ENCODE data around the gene ZNF80.
"Not testable (repeated sequence)": the region's sequence is repeated elsewhere in the genome, so short reads cannot be mapped to it uniquely, and the experiment has no call there.

ZNF80 gene

DNA sequence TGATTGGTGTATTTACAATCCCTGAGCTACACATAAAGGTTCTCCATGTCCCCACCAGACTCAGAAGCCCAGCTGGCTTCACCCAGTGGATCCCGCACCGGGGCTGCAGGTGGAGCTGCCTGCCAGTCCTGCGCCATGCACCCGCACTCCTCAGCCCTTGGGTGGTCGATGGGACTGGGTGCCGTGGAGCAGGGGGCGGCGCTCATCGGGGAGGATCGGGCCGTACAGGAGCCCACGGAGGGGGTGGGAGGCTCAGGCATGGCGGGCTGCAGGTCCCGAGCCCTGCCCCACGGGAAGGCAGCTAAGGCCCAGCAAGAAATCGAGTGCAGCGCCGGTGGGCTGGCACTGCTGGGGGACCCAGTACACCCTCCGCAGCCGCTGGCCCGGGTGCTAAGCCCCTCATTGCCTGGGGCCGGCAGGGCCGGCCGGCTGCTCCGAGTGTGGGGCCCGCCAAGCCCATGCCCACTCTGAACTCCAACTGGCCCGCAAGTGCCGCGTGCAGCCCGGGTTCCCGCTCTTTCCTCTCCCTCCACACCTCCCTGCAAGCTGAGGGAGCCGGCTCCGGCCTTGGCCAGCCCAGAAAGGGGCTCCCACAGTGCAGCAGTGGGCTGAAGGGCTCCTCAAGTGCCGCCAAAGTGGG is 888 bp upstream of the ZNF80 start:
- CTCF ChIA-PET; H3K4me1 ChIP-seq (ENCODE audit: control extremely low read depth in 1 of 4, control insufficient read depth in 4 of 4, insufficient read depth in 4 of 4, low read length in 3 of 4); H3K36me3 ChIP-seq (ENCODE audit: control insufficient read depth in 4 of 4, insufficient read depth in 4 of 4, low read length in 3 of 4); POLR2A ChIA-PET; H3K27me3 ChIP-seq (replicated peaks in 2 of 5; ENCODE audit: control insufficient read depth in 4 of 5, insufficient read depth in 5 of 5, low read length in 4 of 5); DNase-seq; H3K4me3 ChIP-seq (ENCODE audit: control insufficient read depth in 1 of 7, extremely low read depth in 1 of 7, insufficient read depth in 4 of 7, low read depth in 2 of 7, low read length in 6 of 7); H3K27ac ChIP-seq (ENCODE audit: insufficient read depth in 1 of 2, low read depth in 1 of 2, low read length in 2 of 2, poor library complexity in 1 of 2, severe bottlenecking in 2 of 2); H3K9me3 ChIP-seq (ENCODE audit: control extremely low read depth in 1 of 5, control insufficient read depth in 4 of 5, insufficient read depth in 2 of 5, low read depth in 1 of 5, low read length in 4 of 5): not testable (repeated sequence)
- 100% methylated on average over 1 of the region's 34 CpGs for WGBS (ENCODE audit: insufficient coverage)

GRCh38 chr3:114235431-114235830 is 1.9 kb downstream of the ZNF80 start:
- no peaks in the 10 kb centered on the region for H3K4me1 ChIP-seq (ENCODE audit: control extremely low read depth in 1 of 4, control insufficient read depth in 4 of 4, insufficient read depth in 4 of 4, low read length in 3 of 4)
- no peak overlapping the region for H3K27ac ChIP-seq (ENCODE audit: insufficient read depth in 1 of 2, low read depth in 1 of 2, low read length in 2 of 2, poor library complexity in 1 of 2, severe bottlenecking in 2 of 2)
- no peaks in the 10 kb centered on the region for H3K27me3 ChIP-seq (replicated peaks in 2 of 5; ENCODE audit: control insufficient read depth in 4 of 5, insufficient read depth in 5 of 5, low read length in 4 of 5)
- ChIA-PET CTCF (no interaction called here), POLR2A (no interaction called here)
- no peaks in the 10 kb centered on the region for H3K9me3 ChIP-seq (ENCODE audit: control extremely low read depth in 1 of 5, control insufficient read depth in 4 of 5, insufficient read depth in 2 of 5, low read depth in 1 of 5, low read length in 4 of 5)
- DNase-seq, result no peak
- WGBS (ENCODE audit: insufficient coverage), result 86% methylated on average over 1 of the region's 3 CpGs
- H3K36me3 ChIP-seq (ENCODE audit: control insufficient read depth in 4 of 4, insufficient read depth in 4 of 4, low read length in 3 of 4), result no peaks in the 10 kb centered on the region
- no peak overlapping the region for H3K4me3 ChIP-seq (ENCODE audit: control insufficient read depth in 1 of 7, extremely low read depth in 1 of 7, insufficient read depth in 4 of 7, low read depth in 2 of 7, low read length in 6 of 7)

DNA sequence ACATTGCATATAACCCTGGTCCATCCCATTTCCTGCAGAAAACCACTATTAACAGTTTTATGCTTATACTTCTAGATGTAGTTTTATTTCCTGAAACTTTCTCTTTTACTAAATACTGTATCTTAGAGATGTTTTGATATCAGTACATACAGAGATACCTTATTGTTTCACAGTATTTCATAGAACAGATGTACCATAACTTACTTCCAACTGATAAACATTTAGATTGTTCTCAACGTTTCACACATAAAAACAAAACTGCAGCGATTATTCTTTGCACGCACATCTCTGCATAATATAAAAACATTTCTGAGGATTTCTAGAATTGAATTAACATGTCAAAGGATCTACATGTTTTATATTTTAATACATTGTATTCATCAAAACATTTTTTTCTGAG is 2.6 kb downstream of the ZNF80 start:
- 100% methylated on average over 1 of the region's 3 CpGs for WGBS (ENCODE audit: insufficient coverage)
- no peaks in the 10 kb centered on the region for H3K27me3 ChIP-seq (replicated peaks in 2 of 5; ENCODE audit: control insufficient read depth in 4 of 5, insufficient read depth in 5 of 5, low read length in 4 of 5)
- ChIA-PET POLR2A (no interaction called here), CTCF (no interaction called here)
- no peak overlapping the region for H3K27ac ChIP-seq (ENCODE audit: insufficient read depth in 1 of 2, low read depth in 1 of 2, low read length in 2 of 2, poor library complexity in 1 of 2, severe bottlenecking in 2 of 2)
- no peaks in the 10 kb centered on the region for H3K4me1 ChIP-seq (ENCODE audit: control extremely low read depth in 1 of 4, control insufficient read depth in 4 of 4, insufficient read depth in 4 of 4, low read length in 3 of 4)
- DNase-seq, result no peak
- H3K4me3 ChIP-seq (ENCODE audit: control insufficient read depth in 1 of 7, extremely low read depth in 1 of 7, insufficient read depth in 4 of 7, low read depth in 2 of 7, low read length in 6 of 7), result no peak overlapping the region
- no peaks in the 10 kb centered on the region for H3K9me3 ChIP-seq (ENCODE audit: control extremely low read depth in 1 of 5, control insufficient read depth in 4 of 5, insufficient read depth in 2 of 5, low read depth in 1 of 5, low read length in 4 of 5)
- no peaks in the 10 kb centered on the region for H3K36me3 ChIP-seq (ENCODE audit: control insufficient read depth in 4 of 4, insufficient read depth in 4 of 4, low read length in 3 of 4)

DNA sequence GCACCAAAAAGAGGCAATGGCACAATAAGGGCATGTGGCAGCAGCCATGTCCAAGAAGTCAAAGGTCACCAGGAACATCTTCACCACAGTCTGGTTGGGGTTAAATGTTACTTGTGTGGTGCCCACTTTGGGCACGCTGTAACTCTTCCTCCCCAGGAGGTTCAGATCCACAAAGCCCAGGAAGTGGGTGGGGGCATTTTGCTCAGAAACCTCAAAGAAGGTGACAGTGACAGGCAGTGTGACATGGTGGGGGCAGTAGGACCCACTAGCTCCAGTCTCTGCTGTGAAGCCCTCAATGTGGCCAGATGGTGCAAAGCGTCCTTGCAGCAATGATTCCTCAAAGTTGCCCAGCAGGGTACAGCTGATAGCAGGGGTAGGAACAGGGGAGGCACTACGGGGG is 5.8 kb downstream of the ZNF80 start:
- ChIA-PET POLR2A (no interaction called here), CTCF (no interaction called here)
- Histone ChIP-seq H3K4me3 (ENCODE audit: control insufficient read depth in 1 of 7, extremely low read depth in 1 of 7, insufficient read depth in 4 of 7, low read depth in 2 of 7, low read length in 6 of 7) (no peak overlapping the region), H3K9me3 (ENCODE audit: control extremely low read depth in 1 of 5, control insufficient read depth in 4 of 5, insufficient read depth in 2 of 5, low read depth in 1 of 5, low read length in 4 of 5) (no peaks in the 10 kb centered on the region), H3K36me3 (ENCODE audit: control insufficient read depth in 4 of 4, insufficient read depth in 4 of 4, low read length in 3 of 4) (no peaks in the 10 kb centered on the region), H3K27ac (ENCODE audit: insufficient read depth in 1 of 2, low read depth in 1 of 2, low read length in 2 of 2, poor library complexity in 1 of 2, severe bottlenecking in 2 of 2) (no peak overlapping the region), H3K4me1 (ENCODE audit: control extremely low read depth in 1 of 4, control insufficient read depth in 4 of 4, insufficient read depth in 4 of 4, low read length in 3 of 4) (no peaks in the 10 kb centered on the region), H3K27me3 (replicated peaks in 2 of 5; ENCODE audit: control insufficient read depth in 4 of 5, insufficient read depth in 5 of 5, low read length in 4 of 5) (no peaks in the 10 kb centered on the region)
- WGBS (ENCODE audit: insufficient coverage), result 92% methylated on average over 2 of the region's 3 CpGs
- DNase-seq, result no peak

DNA sequence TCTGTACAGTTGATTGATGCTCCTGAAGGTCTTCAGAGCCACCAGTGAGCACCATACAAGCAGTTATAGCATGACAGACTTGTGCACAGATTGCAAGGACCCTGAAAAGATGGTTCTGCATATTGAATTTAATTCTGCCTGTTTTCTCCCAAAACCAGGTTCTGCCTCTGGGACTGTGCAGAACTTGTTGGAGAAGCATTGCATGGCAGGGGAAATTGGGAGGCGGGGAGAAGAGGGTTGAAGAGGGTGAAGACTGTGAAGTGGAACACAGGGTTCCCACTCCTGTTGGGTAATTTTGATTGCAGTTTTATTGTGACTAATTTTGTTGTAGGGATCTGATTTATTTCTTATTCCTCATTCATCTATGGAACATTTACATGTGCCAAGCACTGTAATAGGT is 10.3 kb downstream of the ZNF80 start:
- no peak overlapping the region for H3K27ac ChIP-seq (ENCODE audit: insufficient read depth in 1 of 2, low read depth in 1 of 2, low read length in 2 of 2, poor library complexity in 1 of 2, severe bottlenecking in 2 of 2)

GRCh38 chr3:114226313-114226712 is 11.1 kb downstream of the ZNF80 start:
- Histone ChIP-seq H3K27ac (ENCODE audit: insufficient read depth in 1 of 2, low read depth in 1 of 2, low read length in 2 of 2, poor library complexity in 1 of 2, severe bottlenecking in 2 of 2) (no peak overlapping the region), H3K4me3 (ENCODE audit: control insufficient read depth in 1 of 7, extremely low read depth in 1 of 7, insufficient read depth in 4 of 7, low read depth in 2 of 7, low read length in 6 of 7) (no peak overlapping the region), H3K9me3 (ENCODE audit: control extremely low read depth in 1 of 5, control insufficient read depth in 4 of 5, insufficient read depth in 2 of 5, low read depth in 1 of 5, low read length in 4 of 5) (peaks cover 3 to 15% (median 4%) of the 10 kb centered on the region in 5 experiments), H3K4me1 (ENCODE audit: control extremely low read depth in 1 of 4, control insufficient read depth in 4 of 4, insufficient read depth in 4 of 4, low read length in 3 of 4) (no peaks in the 10 kb centered on the region), H3K27me3 (replicated peaks in 2 of 5; ENCODE audit: control insufficient read depth in 4 of 5, insufficient read depth in 5 of 5, low read length in 4 of 5) (no peaks in the 10 kb centered on the region), H3K36me3 (ENCODE audit: control insufficient read depth in 4 of 4, insufficient read depth in 4 of 4, low read length in 3 of 4) (no peaks in the 10 kb centered on the region)
- DNase-seq, result no peak
- ChIA-PET CTCF (no interaction called here), POLR2A (no interaction called here)
- 100% methylated on average over 2 of the region's 2 CpGs for WGBS (ENCODE audit: insufficient coverage)

More for the DNA sequence above, 10.3 kb downstream of the ZNF80 start:
- Histone ChIP-seq H3K9me3 (ENCODE audit: control extremely low read depth in 1 of 5, control insufficient read depth in 4 of 5, insufficient read depth in 2 of 5, low read depth in 1 of 5, low read length in 4 of 5) (peaks cover 3 to 15% (median 4%) of the 10 kb centered on the region in 5 experiments), H3K27me3 (replicated peaks in 2 of 5; ENCODE audit: control insufficient read depth in 4 of 5, insufficient read depth in 5 of 5, low read length in 4 of 5) (no peaks in the 10 kb centered on the region), H3K4me1 (ENCODE audit: control extremely low read depth in 1 of 4, control insufficient read depth in 4 of 4, insufficient read depth in 4 of 4, low read length in 3 of 4) (no peaks in the 10 kb centered on the region), H3K36me3 (ENCODE audit: control insufficient read depth in 4 of 4, insufficient read depth in 4 of 4, low read length in 3 of 4) (no peaks in the 10 kb centered on the region), H3K4me3 (ENCODE audit: control insufficient read depth in 1 of 7, extremely low read depth in 1 of 7, insufficient read depth in 4 of 7, low read depth in 2 of 7, low read length in 6 of 7) (no peak overlapping the region)
- POLR2A ChIA-PET, result no interaction called here
- WGBS (ENCODE audit: insufficient coverage), result no CpG with 5 or more reads among the region's 1 CpG
- no peak for DNase-seq
- CTCF ChIA-PET, result no interaction called here

DNA sequence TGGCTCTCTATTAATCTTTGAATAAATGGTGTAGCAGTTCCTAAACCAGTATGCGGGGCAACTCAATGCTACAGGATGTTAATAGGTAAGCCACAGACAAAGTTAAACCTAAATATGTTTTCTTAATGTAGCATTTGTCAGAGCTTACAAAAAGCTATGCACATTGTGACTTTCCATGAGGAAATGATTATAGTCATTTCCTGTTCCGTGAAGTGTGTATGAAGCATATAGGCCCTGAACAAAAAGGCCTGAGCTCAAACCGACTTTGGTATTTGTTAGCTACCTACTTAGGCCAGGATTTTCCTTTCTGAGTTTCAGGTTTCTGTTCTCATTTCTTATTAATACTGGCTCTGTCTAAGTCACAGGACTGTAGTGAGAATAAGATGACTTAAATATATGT is 14.2 kb downstream of the ZNF80 start:
- DNase-seq, result no peak
- 87% methylated on average over 3 of the region's 3 CpGs for WGBS (ENCODE audit: insufficient coverage)
- Histone ChIP-seq H3K27me3 (replicated peaks in 2 of 5; ENCODE audit: control insufficient read depth in 4 of 5, insufficient read depth in 5 of 5, low read length in 4 of 5) (peaks cover 0 to 3% (median 0%) of the 10 kb centered on the region in 5 experiments), H3K27ac (ENCODE audit: insufficient read depth in 1 of 2, low read depth in 1 of 2, low read length in 2 of 2, poor library complexity in 1 of 2, severe bottlenecking in 2 of 2) (no peak overlapping the region), H3K4me1 (ENCODE audit: control extremely low read depth in 1 of 4, control insufficient read depth in 4 of 4, insufficient read depth in 4 of 4, low read length in 3 of 4) (no peaks in the 10 kb centered on the region), H3K9me3 (ENCODE audit: control extremely low read depth in 1 of 5, control insufficient read depth in 4 of 5, insufficient read depth in 2 of 5, low read depth in 1 of 5, low read length in 4 of 5) (peaks cover 3 to 15% (median 4%) of the 10 kb centered on the region in 5 experiments), H3K4me3 (ENCODE audit: control insufficient read depth in 1 of 7, extremely low read depth in 1 of 7, insufficient read depth in 4 of 7, low read depth in 2 of 7, low read length in 6 of 7) (no peak overlapping the region), H3K36me3 (ENCODE audit: control insufficient read depth in 4 of 4, insufficient read depth in 4 of 4, low read length in 3 of 4) (no peaks in the 10 kb centered on the region)
- CTCF ChIA-PET, result interaction anchor here (1.1 to 1.5 kb wide), 2 partner anchors 10 to 68 kb away, joined by 3 read pairs; no protein-coding TSS in a partner anchor
- POLR2A ChIA-PET, result no interaction called here

All from common myeloid progenitor, CD34-positive (primary cell).